Naive thymus-derived CD4-positive, alpha-beta T cell (primary cell): Measurements from ENCODE around the gene NRBP1. TPM values are rescaled to one million over a fixed set of nuclear protein-coding genes. Genes with fewer than 3 reads are reported as not detected.

Experiments used
- ATAC-seq: fragments of 150-1000 bp; cut with Tn5 transposase; 2 replicates; pipeline ENCODE4 v1.10.0; 2021; ENCODE audit warnings: mild to moderate bottlenecking, moderate library complexity
- CTCF ChIA-PET: fragments of 350-600 bp; sonication (Branson Sonifier 250); formaldehyde crosslinking; loops from one replicate; lab custom pipeline; 2021; ENCODE audit warnings: antibody characterized with exemption; lab: Charles Lee
- POLR2A ChIA-PET: fragments of 350-600 bp; sonication (Branson Sonifier 250); formaldehyde crosslinking; loops from one replicate; lab custom pipeline; 2021; ENCODE audit warnings: antibody characterized with exemption, inconsistent platforms; lab: Charles Lee
- DNase-seq, 9 donors: peaks; one replicate each; pipeline versions ENCODE4 v3.0.0 to v3.0.0-alpha.2; 2020 to 2022; ENCODE audit warnings: mixed read lengths in 1 of 9
- H3K27ac ChIP-seq: one replicate; pipeline ENCODE4 v1.7.0; 2013; ENCODE audit warnings: mild to moderate bottlenecking, low read depth, low read length, moderate library complexity
- H3K27me3 ChIP-seq, 2 donors: one replicate each; pipeline ENCODE4 v1.7.0; 2013; ENCODE audit warnings: low read length in 2 of 2, mild to moderate bottlenecking in 2 of 2, moderate library complexity in 2 of 2; ENCODE audit not compliant: control insufficient read depth in 2 of 2, insufficient read depth in 2 of 2
- H3K36me3 ChIP-seq, 3 experiments: 1 replicate in 2 of 3; 2 replicates in 1 of 3; pipeline ENCODE4 v1.7.0; 2013; ENCODE audit warnings: low read length in 3 of 3, mild to moderate bottlenecking in 3 of 3, moderate library complexity in 1 of 3; ENCODE audit not compliant: insufficient read depth in 3 of 3, control insufficient read depth in 2 of 3
- H3K4me1 ChIP-seq, 2 donors: one replicate each; pipeline ENCODE4 v1.7.0; 2013; ENCODE audit warnings: low read length in 2 of 2, mild to moderate bottlenecking in 2 of 2, moderate library complexity in 1 of 2; ENCODE audit not compliant: control insufficient read depth in 2 of 2, insufficient read depth in 2 of 2
- H3K4me3 ChIP-seq: 2 replicates; pipeline ENCODE4 v1.7.0; 2013; ENCODE audit warnings: mild to moderate bottlenecking, low read length
- H3K9me3 ChIP-seq, 3 experiments: 1 replicate in 2 of 3; 2 replicates in 1 of 3; pipeline ENCODE4 v1.7.0; 2013; ENCODE audit warnings: low read length in 3 of 3; ENCODE audit not compliant: control insufficient read depth in 2 of 3
- H3K27ac Mint-ChIP-seq, 9 donors: one replicate each; pipeline ENCODE4 v1.8.0; 2020 to 2022; ENCODE audit warnings: mixed read lengths in 9 of 9, mild to moderate bottlenecking in 8 of 9, moderate library complexity in 5 of 9, inconsistent platforms in 2 of 9
- H3K27me3 Mint-ChIP-seq, 5 donors: one replicate each; pipeline ENCODE4 v1.8.0; 2021 to 2022; ENCODE audit warnings: mixed read lengths in 5 of 5, mild to moderate bottlenecking in 1 of 5
- H3K36me3 Mint-ChIP-seq, 5 donors: one replicate each; pipeline ENCODE4 v1.8.0; 2020 to 2022; ENCODE audit warnings: mixed read lengths in 5 of 5, mild to moderate bottlenecking in 3 of 5, inconsistent platforms in 1 of 5
- H3K4me1 Mint-ChIP-seq, 7 donors: one replicate each; pipeline ENCODE4 v1.8.0; 2020 to 2022; ENCODE audit warnings: mixed read lengths in 7 of 7, mild to moderate bottlenecking in 3 of 7, inconsistent platforms in 1 of 7
- H3K4me3 Mint-ChIP-seq, 10 donors: one replicate each; pipeline ENCODE4 v1.8.0; 2020 to 2022; ENCODE audit warnings: mild to moderate bottlenecking in 10 of 10, mixed read lengths in 10 of 10, moderate library complexity in 6 of 10, inconsistent platforms in 2 of 10
- H3K9me3 Mint-ChIP-seq, 11 donors: one replicate each; pipeline ENCODE4 v1.8.0; 2020 to 2022; ENCODE audit warnings: mixed read lengths in 11 of 11, mild to moderate bottlenecking in 4 of 11, inconsistent platforms in 1 of 11, moderate library complexity in 1 of 11
- intact Hi-C, 2 donors: fragments of 100-400 bp; cut with micrococcal nuclease; formaldehyde crosslinking; loops; one replicate each; pipeline ENCODE4 v1.15.1; 2023
- polyA plus RNA-seq, 2 donors: library from polyadenylated mRNA; unstranded; fragments of 300-500 nt; fragmentation: Illumina TruSeq; gene quantifications; one replicate each; pipeline ENCODE4 v1.2.3, GENCODE V29; 2021
- total RNA-seq, 6 experiments: library from RNA in 5 of 6; stranded (reverse) in 5 of 6; gene quantifications; 1 replicate in 5 of 6; 2 replicates in 1 of 6; pipeline ENCODE4 v1.2.3 and lab custom pipeline; 2021 to 2026

The NRBP1 gene
- total RNA-seq = 100 to 1,000 TPM in 4 of 5 experiments, 10 to 100 TPM in 1; 94.4 to 181 (median 121) TPM
- polyA plus RNA-seq = 100 to 1,000 TPM in 1 of 2 donors, 10 to 100 TPM in 1; 70.0 to 124 TPM
- 193 reads per million, percentile 93 among the genes with 10 or more reads in this experiment for total RNA-seq (lab: John Stamatoyannopoulos, UW)

GRCh38 chr2:27428213-27428977 lies at the start of gene NRBP1:
TSS of gene NRBP1 (plus strand) at chr2:27428631. CDS start at chr2:27433274, 4,643 bp downstream.
- Histone ChIP-seq H3K4me1 (peaks cover 23 to 28% of the 10 kb centered on the region in 2 donors), H3K4me3 (peak within 1 kb of the TSS; percentile 84), H3K27ac (peak within 1 kb of the TSS; percentile 94), H3K36me3 (peaks cover 1 to 5% (median 4%) of the 10 kb centered on the region in 3 experiments), H3K27me3 (no peaks in the 10 kb centered on the region), H3K9me3 (no peaks in the 10 kb centered on the region)
- Mint-ChIP-seq H3K4me1 (peaks cover 32 to 48% (median 39%) of the 10 kb centered on the region in 7 donors), H3K36me3 (peaks cover 3 to 9% (median 4%) of the 10 kb centered on the region in 5 donors), H3K4me3 (peak within 1 kb of the TSS; percentile 91 to 99 (median 98)), H3K27ac (peak within 1 kb of the TSS; percentile 89 to 99 (median 97)), H3K27me3 (peaks cover 0 to 3% (median 0%) of the 10 kb centered on the region in 5 donors), H3K9me3 (no peaks in the 10 kb centered on the region)
- ChIA-PET POLR2A (interaction anchor here (0.7 to 7.4 kb wide), 17 partner anchors 10 to 377 kb away, joined by 3 to 58 read pairs (median 4); partner anchors contain the start of genes AGBL5, EIF2B4, GTF3C2 and MPV17), CTCF (interaction anchor here (1.0 to 1.5 kb wide), 2 partner anchors 105 to 255 kb away, joined by 4 to 5 read pairs; no protein-coding TSS in a partner anchor)
- peak; percentile 97 for ATAC-seq
- intact Hi-C loops = loop anchor here (1.0 to 5.0 kb wide), 15 partner anchors 19 to 462 kb away; partner anchors contain the start of genes CCDC121 (in 2 of the 2), EIF2B4 (in 2 of the 2), GPN1 (in 2 of the 2) and GTF3C2 (in 2 of the 2)
- DNase-seq = peak; percentile 83 to 97 (median 88)

- peak overlapping the region; percentile 68 to 97 (median 89) for H3K27ac Mint-ChIP-seq
- ChIA-PET CTCF (interaction anchor here (2.1 kb wide), 1 partner anchor 9 kb away, joined by 10 read pairs; the partner anchor contains the start of genes EIF2B4 and SNX17), POLR2A (interaction anchor here (1.2 to 4.4 kb wide), 5 partner anchors 9 to 55 kb away, joined by 7 to 67 read pairs (median 17); partner anchors contain the start of genes EIF2B4, GTF3C2, MPV17 and NRBP1)
- ATAC-seq (no peak), DNase-seq (no peak)
- peak overlapping the region; percentile 3 to 94 (median 90) for H3K4me3 Mint-ChIP-seq
- peak overlapping the region; percentile 85 for H3K27ac ChIP-seq
- no peaks in the 10 kb centered on the region for H3K27me3 ChIP-seq
- H3K36me3 Mint-ChIP-seq = peaks cover under 1 to 33% (median 20%) of the 10 kb centered on the region in 5 donors
- intact Hi-C loops = no loop called here
- H3K4me3 ChIP-seq = no peak overlapping the region
- peaks cover 9 to 10% of the 10 kb centered on the region in 2 donors for H3K4me1 ChIP-seq
- peaks cover 22 to 38% (median 30%) of the 10 kb centered on the region in 7 donors for H3K4me1 Mint-ChIP-seq
- no peaks in the 10 kb centered on the region for H3K9me3 Mint-ChIP-seq
- peaks cover 8 to 68% (median 29%) of the 10 kb centered on the region in 3 experiments for H3K36me3 ChIP-seq
- H3K27me3 Mint-ChIP-seq = no peaks in the 10 kb centered on the region
- H3K9me3 ChIP-seq = no peaks in the 10 kb centered on the region
Measured at GRCh38 chr2:27378809-27379290, 49.6 kb upstream of the NRBP1 start.

- no peak overlapping the region for H3K4me3 ChIP-seq
- H3K36me3 ChIP-seq = peaks cover 4 to 68% (median 28%) of the 10 kb centered on the region in 3 experiments
Measured at GRCh38 chr2:27379383-27379835, 49.0 kb upstream of the NRBP1 start.

GRCh38 chr2:27379836-27380625 lies 48.4 kb upstream of the NRBP1 start:
- ATAC-seq = peak; percentile 60
- Mint-ChIP-seq H3K4me3 (peak overlapping the region; percentile 85 to 94 (median 90)), H3K4me1 (peaks cover 21 to 33% (median 30%) of the 10 kb centered on the region in 7 donors), H3K27me3 (no peaks in the 10 kb centered on the region), H3K9me3 (no peaks in the 10 kb centered on the region), H3K27ac (peak overlapping the region; percentile 87 to 97 (median 93)), H3K36me3 (peaks cover 6 to 37% (median 23%) of the 10 kb centered on the region in 5 donors)
- H3K27me3 ChIP-seq = no peaks in the 10 kb centered on the region
- H3K4me3 ChIP-seq = peak overlapping the region; percentile 67
- peak overlapping the region; percentile 85 for H3K27ac ChIP-seq
- peaks cover 9 to 10% of the 10 kb centered on the region in 2 donors for H3K4me1 ChIP-seq
- peak in 5 of 9 donors; percentile 18 to 54 (median 21) for DNase-seq
- no peaks in the 10 kb centered on the region for H3K9me3 ChIP-seq
- H3K36me3 ChIP-seq = peaks cover 0 to 68% (median 22%) of the 10 kb centered on the region in 3 experiments
- intact Hi-C loops = loop anchor here (1.0 to 2.0 kb wide), 5 partner anchors 10 to 109 kb away; partner anchors contain the start of genes EIF2B4 (in 2 of the 2), NRBP1 (in 2 of the 2), PPM1G (in 2 of the 2) and SNX17 (in 2 of the 2)
- POLR2A ChIA-PET = interaction anchor here (0.6 to 4.4 kb wide), 11 partner anchors 10 to 284 kb away, joined by 3 to 67 read pairs (median 5); partner anchors contain the start of genes EIF2B4, GTF3C2, MPV17 and NRBP1
- CTCF ChIA-PET = interaction anchor here (0.8 to 2.1 kb wide), 3 partner anchors 9 to 16 kb away, joined by 3 to 10 read pairs (median 3); partner anchors contain the start of genes EIF2B4 and SNX17

More at GRCh38 chr2:27379383-27379835, 49.0 kb upstream of the NRBP1 start:
- intact Hi-C loops = no loop called here
- Histone ChIP-seq H3K9me3 (no peaks in the 10 kb centered on the region), H3K27me3 (no peaks in the 10 kb centered on the region), H3K27ac (peak overlapping the region; percentile 85), H3K4me1 (peaks cover 9 to 10% of the 10 kb centered on the region in 2 donors)
- Mint-ChIP-seq H3K27ac (peak overlapping the region; percentile 80 to 97 (median 93)), H3K4me3 (peak overlapping the region; percentile 85 to 94 (median 90)), H3K9me3 (no peaks in the 10 kb centered on the region), H3K27me3 (no peaks in the 10 kb centered on the region), H3K4me1 (peaks cover 21 to 38% (median 30%) of the 10 kb centered on the region in 7 donors), H3K36me3 (peaks cover 6 to 38% (median 25%) of the 10 kb centered on the region in 5 donors)
- no peak for ATAC-seq
- DNase-seq = no peak
- ChIA-PET POLR2A (interaction anchor here (0.6 to 4.4 kb wide), 7 partner anchors 9 to 255 kb away, joined by 3 to 67 read pairs (median 10); partner anchors contain the start of genes EIF2B4, GTF3C2, MPV17 and NRBP1), CTCF (interaction anchor here (0.8 to 2.1 kb wide), 3 partner anchors 8 to 15 kb away, joined by 3 to 10 read pairs (median 3); partner anchors contain the start of genes EIF2B4 and SNX17)
